Activated CD4-positive, alpha-beta T cell treated with anti-CD3 and anti-CD28 coated beads for 36 hours (primary cell): ENCODE data around the gene BCAS3. TPM values are rescaled to one million over a fixed set of nuclear protein-coding genes. Genes with fewer than 3 reads are reported as not detected.
"Not testable (repeated sequence)": the region's sequence is repeated elsewhere in the genome, so short reads cannot be mapped to it uniquely, and the experiment has no call there.

Experiments used
- ATAC-seq: fragments of 200-7000 bp; cut with Tn5 transposase; one replicate; pipeline ENCODE4 v1.10.0; 2021; ENCODE audit warnings: mild to moderate bottlenecking, moderate library complexity
- CTCF ChIA-PET: fragments of 350-600 bp; sonication (Branson Sonifier 250); formaldehyde crosslinking; loops from one replicate; lab custom pipeline; 2021; ENCODE audit warnings: antibody characterized with exemption; lab: Charles Lee
- POLR2A ChIA-PET: fragments of 350-600 bp; sonication (Branson Sonifier 250); formaldehyde crosslinking; loops from one replicate; lab custom pipeline; 2021; ENCODE audit warnings: antibody characterized with exemption, inconsistent platforms; lab: Charles Lee
- DNase-seq: peaks from one replicate; pipeline ENCODE4 v3.0.0-alpha.2; 2020
- H3K27ac Mint-ChIP-seq: one replicate; pipeline ENCODE4 v1.8.0; 2021; ENCODE audit warnings: mixed read lengths
- H3K27me3 Mint-ChIP-seq: one replicate; pipeline ENCODE4 v1.8.0; 2021; ENCODE audit warnings: mixed read lengths
- H3K36me3 Mint-ChIP-seq: one replicate; pipeline ENCODE4 v1.8.0; 2021; ENCODE audit warnings: low read depth, mixed read lengths
- H3K4me1 Mint-ChIP-seq: one replicate; pipeline ENCODE4 v1.8.0; 2021; ENCODE audit warnings: mixed read lengths
- H3K4me3 Mint-ChIP-seq: one replicate; pipeline ENCODE4 v1.8.0; 2021; ENCODE audit warnings: mild to moderate bottlenecking, moderate library complexity, mixed read lengths
- H3K9me3 Mint-ChIP-seq: one replicate; pipeline ENCODE4 v1.8.0; 2021; ENCODE audit warnings: low read depth, mixed read lengths
- intact Hi-C, 2 experiments: fragments of 100-400 bp; cut with DNase I in 1 of 2; cut with micrococcal nuclease in 1 of 2; formaldehyde crosslinking; loops; one replicate each; pipeline versions ENCODE4 v1.14.2 to v1.15.1; 2022 to 2024; cut with DNase I, micrococcal nuclease
- total RNA-seq, 2 experiments: library from RNA; stranded (reverse); gene quantifications; one replicate each; pipeline ENCODE4 v1.2.3, GENCODE V29; 2021

BCAS3 gene
- total RNA-seq, 2 experiments from 2014 or later = 7.2 to 7.5 TPM

GRCh38 chr17:60790205-60790604, 112.6 kb downstream of the BCAS3 start:
- no peaks in the 10 kb centered on the region for H3K27me3 Mint-ChIP-seq
- H3K36me3 Mint-ChIP-seq = no peaks in the 10 kb centered on the region
- ATAC-seq (no peak), DNase-seq (no peak)
- H3K4me3 Mint-ChIP-seq = no peak overlapping the region
- H3K4me1 Mint-ChIP-seq = no peaks in the 10 kb centered on the region
- POLR2A ChIA-PET = no interaction called here
- H3K27ac Mint-ChIP-seq = no peak overlapping the region
- CTCF ChIA-PET = no interaction called here
- intact Hi-C loops = no loop called here
- H3K9me3 Mint-ChIP-seq = no peaks in the 10 kb centered on the region

- intact Hi-C loops = no loop called here
- ATAC-seq (no peak), DNase-seq (no peak)
- Mint-ChIP-seq H3K36me3 (no peaks in the 10 kb centered on the region), H3K4me1 (no peaks in the 10 kb centered on the region), H3K27ac (no peak overlapping the region), H3K27me3 (no peaks in the 10 kb centered on the region), H3K9me3 (no peaks in the 10 kb centered on the region), H3K4me3 (no peak overlapping the region)
- CTCF ChIA-PET = no interaction called here
- POLR2A ChIA-PET = no interaction called here
Observed at GRCh38 chr17:60792250-60792898, 114.7 kb downstream of the BCAS3 start.

- ChIA-PET CTCF (interaction anchor here (1.3 kb wide), 1 partner anchor 15 kb away, joined by 3 read pairs; no protein-coding TSS in a partner anchor), POLR2A (interaction anchor here (0.6 kb wide), 1 partner anchor 73 kb away, joined by 7 read pairs; no protein-coding TSS in a partner anchor)
- no peak overlapping the region for H3K4me3 Mint-ChIP-seq
Observed at GRCh38 chr17:60798576-60798975, 120.9 kb downstream of the BCAS3 start.

GRCh38 chr17:60802377-60802776, 124.7 kb downstream of the BCAS3 start:
- no peak for ATAC-seq
- no peak overlapping the region for H3K27ac Mint-ChIP-seq
- no peak for DNase-seq
- CTCF ChIA-PET = no interaction called here
- no peak overlapping the region for H3K4me3 Mint-ChIP-seq
- H3K36me3 Mint-ChIP-seq = peaks cover 2% of the 10 kb centered on the region
- no peaks in the 10 kb centered on the region for H3K27me3 Mint-ChIP-seq
- H3K4me1 Mint-ChIP-seq = no peaks in the 10 kb centered on the region
- POLR2A ChIA-PET = no interaction called here
- intact Hi-C loops = no loop called here
- H3K9me3 Mint-ChIP-seq = no peaks in the 10 kb centered on the region

More at GRCh38 chr17:60798576-60798975, 120.9 kb downstream of the BCAS3 start:
- DNase-seq (no peak), ATAC-seq (no peak)
- intact Hi-C loops = no loop called here
- H3K27me3 Mint-ChIP-seq = no peaks in the 10 kb centered on the region
- H3K4me1 Mint-ChIP-seq = no peaks in the 10 kb centered on the region
- H3K36me3 Mint-ChIP-seq = no peaks in the 10 kb centered on the region
- H3K27ac Mint-ChIP-seq = no peak overlapping the region
- no peaks in the 10 kb centered on the region for H3K9me3 Mint-ChIP-seq

GRCh38 chr17:60803059-60803458, 125.4 kb downstream of the BCAS3 start:
- peaks cover 2% of the 10 kb centered on the region for H3K36me3 Mint-ChIP-seq
- no peaks in the 10 kb centered on the region for H3K4me1 Mint-ChIP-seq
- H3K9me3 Mint-ChIP-seq = no peaks in the 10 kb centered on the region
- H3K4me3 Mint-ChIP-seq = no peak overlapping the region
- ATAC-seq (no peak), DNase-seq (no peak)
- CTCF ChIA-PET = no interaction called here
- POLR2A ChIA-PET = no interaction called here
- no peak overlapping the region for H3K27ac Mint-ChIP-seq
- intact Hi-C loops = no loop called here
- no peaks in the 10 kb centered on the region for H3K27me3 Mint-ChIP-seq

- no peak for ATAC-seq
- no peak for DNase-seq
- H3K27ac Mint-ChIP-seq = no peak overlapping the region
- no peaks in the 10 kb centered on the region for H3K9me3 Mint-ChIP-seq
- no peak overlapping the region for H3K4me3 Mint-ChIP-seq
- H3K27me3 Mint-ChIP-seq = no peaks in the 10 kb centered on the region
- CTCF ChIA-PET = no interaction called here
- POLR2A ChIA-PET = no interaction called here
- H3K4me1 Mint-ChIP-seq = no peaks in the 10 kb centered on the region
- intact Hi-C loops = no loop called here
- peaks cover 5% of the 10 kb centered on the region for H3K36me3 Mint-ChIP-seq
Observed at GRCh38 chr17:60804831-60805230, 127.2 kb downstream of the BCAS3 start.

- no peak for DNase-seq
- ChIA-PET POLR2A (interaction anchor here (0.7 kb wide), 1 partner anchor 112 kb away, joined by 6 read pairs; no protein-coding TSS in a partner anchor), CTCF (no interaction called here)
- peaks cover 8% of the 10 kb centered on the region for H3K9me3 Mint-ChIP-seq
- no peak overlapping the region for H3K4me3 Mint-ChIP-seq
- H3K4me1 Mint-ChIP-seq = no peaks in the 10 kb centered on the region
- no peaks in the 10 kb centered on the region for H3K27me3 Mint-ChIP-seq
- intact Hi-C loops = no loop called here
- H3K36me3 Mint-ChIP-seq = peaks cover 22% of the 10 kb centered on the region
- no peak for ATAC-seq
- H3K27ac Mint-ChIP-seq = no peak overlapping the region
Observed at GRCh38 chr17:60809421-60809820, 131.8 kb downstream of the BCAS3 start.

- H3K27ac Mint-ChIP-seq, ATAC-seq, H3K4me1 Mint-ChIP-seq, CTCF ChIA-PET, H3K27me3 Mint-ChIP-seq, H3K4me3 Mint-ChIP-seq, intact Hi-C loops, POLR2A ChIA-PET, DNase-seq, H3K9me3 Mint-ChIP-seq: not testable (repeated sequence)
- H3K36me3 Mint-ChIP-seq = peaks cover 17% of the 10 kb centered on the region
Observed at GRCh38 chr17:60814941-60815340, 137.3 kb downstream of the BCAS3 start.

GRCh38 chr17:60817192-60817591, 139.5 kb downstream of the BCAS3 start:
- ChIA-PET CTCF (interaction anchor here (1.0 to 1.3 kb wide), 3 partner anchors 10 to 96 kb away, joined by 3 to 5 read pairs (median 3); no protein-coding TSS in a partner anchor), POLR2A (no interaction called here)
- DNase-seq (no peak), ATAC-seq (no peak)
- Mint-ChIP-seq H3K27ac (no peak overlapping the region), H3K4me1 (no peaks in the 10 kb centered on the region), H3K4me3 (no peak overlapping the region), H3K36me3 (peaks cover 4% of the 10 kb centered on the region), H3K9me3 (peaks cover 8% of the 10 kb centered on the region), H3K27me3 (no peaks in the 10 kb centered on the region)
- intact Hi-C loops = no loop called here

GRCh38 chr17:60819447-60820130, 141.9 kb downstream of the BCAS3 start:
- Mint-ChIP-seq H3K27ac (no peak overlapping the region), H3K27me3 (no peaks in the 10 kb centered on the region), H3K4me1 (no peaks in the 10 kb centered on the region), H3K36me3 (peaks cover 2% of the 10 kb centered on the region), H3K4me3 (no peak overlapping the region), H3K9me3 (no peaks in the 10 kb centered on the region)
- CTCF ChIA-PET = no interaction called here
- ATAC-seq (no peak), DNase-seq (no peak)
- intact Hi-C loops = no loop called here
- POLR2A ChIA-PET = no interaction called here

- ATAC-seq = no peak
- ChIA-PET CTCF (interaction anchor here (0.6 kb wide), 1 partner anchor 1379 kb away, joined by 3 read pairs; no protein-coding TSS in a partner anchor), POLR2A (no interaction called here)
- DNase-seq = no peak
- H3K4me1 Mint-ChIP-seq = no peaks in the 10 kb centered on the region
- H3K9me3 Mint-ChIP-seq = no peaks in the 10 kb centered on the region
- H3K27ac Mint-ChIP-seq = no peak overlapping the region
- no peak overlapping the region for H3K4me3 Mint-ChIP-seq
- H3K27me3 Mint-ChIP-seq = no peaks in the 10 kb centered on the region
- peaks cover 2% of the 10 kb centered on the region for H3K36me3 Mint-ChIP-seq
- intact Hi-C loops = no loop called here
Observed at GRCh38 chr17:60823515-60823914, 145.9 kb downstream of the BCAS3 start.

- Mint-ChIP-seq H3K9me3 (no peaks in the 10 kb centered on the region), H3K36me3 (peaks cover 2% of the 10 kb centered on the region), H3K4me3 (no peak overlapping the region), H3K27me3 (no peaks in the 10 kb centered on the region), H3K4me1 (no peaks in the 10 kb centered on the region), H3K27ac (no peak overlapping the region)
- POLR2A ChIA-PET = no interaction called here
- ATAC-seq (no peak), DNase-seq (no peak)
- CTCF ChIA-PET = no interaction called here
- intact Hi-C loops = no loop called here
Observed at GRCh38 chr17:60825351-60825750, 147.7 kb downstream of the BCAS3 start.
